ENCODE results near the gene PRDM1.

PRDM1 gene

GRCh38 chr6:106116125-106116832 is 30.1 kb downstream of the PRDM1 start:
- DNase-seq (ENCODE audit: low read depth): no peak

- no peak for DNase-seq (ENCODE audit: low read depth)
Observed at GRCh38 chr6:106117579-106117978, 31.4 kb downstream of the PRDM1 start.

- no peak for DNase-seq (ENCODE audit: low read depth)
Observed at GRCh38 chr6:106118835-106119431, 32.8 kb downstream of the PRDM1 start.

GRCh38 chr6:106119546-106119945 is 33.4 kb downstream of the PRDM1 start:
- DNase-seq (ENCODE audit: low read depth): no peak

- DNase-seq (ENCODE audit: low read depth): no peak
Observed at GRCh38 chr6:106120006-106120405, 33.9 kb downstream of the PRDM1 start.

- DNase-seq (ENCODE audit: low read depth): no peak
Observed at GRCh38 chr6:106120406-106120805, 34.3 kb downstream of the PRDM1 start.

GRCh38 chr6:106122306-106122918 is 36.3 kb downstream of the PRDM1 start:
- no peak for DNase-seq (ENCODE audit: low read depth)

GRCh38 chr6:106122938-106123656 is 37.0 kb downstream of the PRDM1 start:
- DNase-seq (ENCODE audit: low read depth): no peak

GRCh38 chr6:106124015-106124414 is 37.9 kb downstream of the PRDM1 start:
- DNase-seq (ENCODE audit: low read depth): no peak

GRCh38 chr6:106124437-106125430 is 38.6 kb downstream of the PRDM1 start:
- no peak for DNase-seq (ENCODE audit: low read depth)

GRCh38 chr6:106125925-106126435 is 39.8 kb downstream of the PRDM1 start:
- no peak for DNase-seq (ENCODE audit: low read depth)

GRCh38 chr6:106126482-106126881 is 40.3 kb downstream of the PRDM1 start:
- no peak for DNase-seq (ENCODE audit: low read depth)

GRCh38 chr6:106128981-106129781 is 43.0 kb downstream of the PRDM1 start:
- no peak for DNase-seq (ENCODE audit: low read depth)

- DNase-seq (ENCODE audit: low read depth): no peak
Observed at GRCh38 chr6:106132153-106132698, 46.1 kb downstream of the PRDM1 start.

- DNase-seq (ENCODE audit: low read depth): no peak
Observed at GRCh38 chr6:106133040-106133439, 46.9 kb downstream of the PRDM1 start.

GRCh38 chr6:106134087-106134770 is 48.1 kb downstream of the PRDM1 start:
- no peak for DNase-seq (ENCODE audit: low read depth)

GRCh38 chr6:106134906-106135634 is 48.9 kb downstream of the PRDM1 start:
- DNase-seq (ENCODE audit: low read depth): no peak

- no peak for DNase-seq (ENCODE audit: low read depth)
Observed at GRCh38 chr6:106135911-106136571, 49.9 kb downstream of the PRDM1 start.

All from stimulated activated CD8-positive, alpha-beta memory T cell treated with anti-CD3 and anti-CD28 coated beads, Interleukin-7, amount 100 ng/mL, for 24 hours (primary cell).